HG03045 (cell line): ENCODE data around the gene RPL28.
"Not testable (repeated sequence)": the region's sequence is repeated elsewhere in the genome, so short reads cannot be mapped to it uniquely, and the experiment has no call there.

Experiments
- ATAC-seq: cut with Tn5 transposase; IDR thresholded peaks from one replicate; pipeline ENCODE4 v1.9.1; 2021; ENCODE audit warnings: mild to moderate bottlenecking, moderate library complexity; ENCODE audit not compliant: unreplicated experiment

The RPL28 gene

DNA sequence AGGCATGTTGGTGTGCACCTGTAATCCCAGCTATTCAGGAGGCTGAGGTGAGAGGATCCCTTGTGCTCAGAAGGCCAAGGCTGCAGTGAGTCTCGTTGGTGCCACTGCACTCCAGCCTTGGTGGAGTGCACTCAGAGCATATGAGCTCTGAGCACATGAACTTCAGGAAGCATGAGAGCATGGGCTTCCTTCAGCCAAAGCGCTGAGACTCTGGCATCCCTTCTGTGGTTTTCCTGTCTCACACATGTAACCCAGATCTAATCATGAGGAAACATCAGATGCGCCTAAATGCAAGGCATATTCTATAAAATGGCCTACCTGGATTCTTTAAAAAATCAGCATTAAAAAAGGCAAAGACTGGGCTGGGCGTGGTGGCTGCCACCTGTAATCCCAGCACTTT, 35.5 kb downstream of the RPL28 start:
- not testable (repeated sequence) for ATAC-seq

DNA sequence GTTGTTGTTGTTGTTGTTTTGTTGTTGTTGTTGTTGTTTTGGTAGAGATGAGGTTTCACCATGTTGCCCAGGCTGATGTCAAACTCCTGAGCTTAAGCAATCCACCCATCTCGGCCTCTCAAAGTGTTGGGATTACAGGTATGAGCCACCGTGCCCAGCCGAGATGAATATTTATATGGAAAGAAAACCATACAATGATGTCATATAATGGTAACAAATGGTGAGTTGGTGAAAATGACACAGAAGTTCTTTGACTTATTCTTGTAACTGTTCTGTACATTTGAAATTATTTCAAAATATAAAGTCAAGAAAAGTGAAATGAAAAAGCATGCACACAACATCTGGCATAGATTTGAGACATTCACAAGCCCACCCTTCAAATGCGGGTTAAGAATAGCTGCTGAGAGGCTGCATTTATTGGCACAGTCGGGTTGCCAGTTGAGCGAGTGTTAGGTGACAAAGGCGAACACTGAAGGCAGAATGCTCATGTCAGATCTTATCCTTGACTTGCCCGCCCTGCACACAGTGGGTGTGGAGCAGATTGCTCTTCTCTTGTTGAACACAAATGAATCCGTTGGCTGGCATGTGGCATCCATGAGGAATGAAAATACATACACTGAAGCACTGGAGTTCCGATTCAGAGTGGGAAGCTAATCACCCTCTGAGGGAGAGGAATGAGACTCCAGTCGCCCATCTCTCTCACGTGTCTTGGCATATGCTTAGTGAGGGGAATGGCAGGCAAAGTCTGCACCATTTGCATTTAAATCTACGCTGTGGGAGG, 37.7 kb downstream of the RPL28 start:
- no peak for ATAC-seq

DNA sequence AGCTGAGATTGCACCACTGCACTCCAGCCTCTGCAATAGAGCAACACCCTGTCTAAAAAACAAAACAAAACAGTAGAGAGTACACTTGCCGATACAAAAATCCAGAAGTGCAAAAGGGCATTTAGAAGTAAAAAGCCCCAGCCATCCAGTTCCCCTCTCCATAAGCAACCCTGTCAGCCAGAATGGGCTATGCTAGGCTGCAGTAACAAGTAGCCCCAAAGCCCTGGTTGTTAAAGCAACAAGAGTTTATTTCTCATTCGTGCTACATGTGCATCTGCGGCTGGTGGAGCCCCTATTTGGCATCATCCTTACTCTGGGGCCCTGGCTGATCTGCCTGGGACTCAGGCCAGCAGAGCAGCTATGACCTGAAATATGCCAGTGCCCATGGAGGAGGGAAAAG, 38.8 kb downstream of the RPL28 start:
- no peak for ATAC-seq

DNA sequence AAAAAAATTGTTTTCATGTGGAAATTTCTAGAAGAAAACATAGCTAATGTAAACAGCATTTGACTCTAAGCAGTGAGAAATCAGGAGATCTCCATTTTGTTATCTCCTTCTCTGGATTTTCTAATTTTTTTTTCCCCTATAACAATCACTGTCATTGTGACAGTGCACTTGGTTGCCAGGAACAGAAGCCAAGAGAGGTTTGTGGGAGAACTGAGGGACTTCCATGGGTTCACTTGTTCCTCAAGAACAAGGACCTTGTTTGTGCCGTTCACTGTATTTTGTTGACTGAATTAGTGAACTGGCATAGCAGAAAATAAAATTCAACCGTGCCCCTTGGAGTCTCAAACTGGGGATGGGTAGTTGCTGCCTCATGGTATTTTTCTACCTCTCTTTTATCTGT, 40.3 kb downstream of the RPL28 start:
- ATAC-seq, result no peak

DNA sequence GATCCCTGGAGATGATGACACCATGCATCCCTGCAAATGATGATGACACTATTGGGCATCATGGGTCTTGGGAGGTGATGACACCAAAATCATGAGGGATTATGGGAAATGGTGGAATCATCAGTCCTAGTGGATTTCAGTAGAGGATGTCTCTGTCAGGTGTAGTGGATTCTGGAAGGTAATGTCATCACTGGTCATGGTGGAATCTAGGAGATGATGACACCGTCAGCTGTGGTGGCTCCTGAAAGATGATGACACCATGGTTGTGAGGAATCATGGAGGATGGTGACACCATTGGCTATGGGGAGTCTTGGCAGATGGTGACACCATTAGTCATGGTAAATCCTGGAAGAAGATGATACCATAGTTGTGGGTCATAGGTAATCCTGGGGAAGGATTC, 45.5 kb downstream of the RPL28 start:
- ATAC-seq, result no peak

DNA sequence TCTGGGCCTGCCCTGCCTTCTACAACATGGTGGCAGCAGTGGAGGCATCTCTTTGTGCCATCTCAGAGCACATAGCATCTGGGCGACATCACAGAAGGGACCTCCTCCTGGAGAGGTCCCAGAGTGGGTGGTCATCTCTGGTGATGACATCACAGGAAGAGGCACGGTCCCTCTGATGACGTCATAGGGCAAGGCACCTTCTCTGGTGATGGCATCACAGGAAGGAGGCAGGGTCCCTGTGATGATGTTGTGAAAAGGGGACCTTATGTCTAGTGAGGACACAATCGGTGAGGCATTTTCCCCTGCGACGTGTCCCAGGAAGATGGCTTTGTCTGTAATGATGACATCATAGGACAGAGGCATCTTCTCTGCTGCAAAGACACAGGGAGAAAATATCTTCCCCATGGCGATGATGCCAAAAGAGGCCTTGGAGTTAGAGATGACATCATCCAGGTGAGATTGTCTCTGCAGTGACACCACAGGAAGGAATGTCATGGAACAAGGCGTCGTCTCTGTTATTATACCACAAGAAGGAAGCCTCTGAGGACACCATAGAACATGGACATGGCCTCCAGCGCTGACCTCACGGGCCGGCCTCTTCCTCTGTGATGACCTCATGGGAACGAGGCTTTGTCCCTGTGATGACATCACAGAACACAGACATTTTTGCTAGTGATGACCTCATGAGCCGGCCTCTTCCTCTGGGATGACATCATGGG, 46.7 kb downstream of the RPL28 start:
- no peak for ATAC-seq

DNA sequence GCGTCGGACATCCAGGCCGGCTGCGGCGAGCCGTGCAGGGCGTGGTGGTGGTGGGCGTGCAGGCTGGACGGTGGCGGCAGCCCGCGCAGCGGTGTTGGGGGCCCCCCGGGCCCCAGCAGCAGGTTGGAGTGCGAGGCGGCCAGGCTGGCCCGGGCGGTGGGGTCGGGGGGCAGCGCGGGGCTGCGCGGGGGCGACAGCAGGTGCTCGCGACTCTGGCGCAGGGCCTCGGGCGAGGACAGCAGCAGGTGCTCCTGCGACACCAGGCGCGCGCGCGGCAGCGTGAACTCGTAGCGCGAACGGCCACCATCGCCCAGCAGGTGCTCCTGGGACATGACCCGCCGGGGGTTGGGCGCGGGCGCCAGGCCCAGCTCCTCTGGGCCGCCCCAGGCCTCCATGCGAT, 47.6 kb downstream of the RPL28 start:
- no peak for ATAC-seq

DNA sequence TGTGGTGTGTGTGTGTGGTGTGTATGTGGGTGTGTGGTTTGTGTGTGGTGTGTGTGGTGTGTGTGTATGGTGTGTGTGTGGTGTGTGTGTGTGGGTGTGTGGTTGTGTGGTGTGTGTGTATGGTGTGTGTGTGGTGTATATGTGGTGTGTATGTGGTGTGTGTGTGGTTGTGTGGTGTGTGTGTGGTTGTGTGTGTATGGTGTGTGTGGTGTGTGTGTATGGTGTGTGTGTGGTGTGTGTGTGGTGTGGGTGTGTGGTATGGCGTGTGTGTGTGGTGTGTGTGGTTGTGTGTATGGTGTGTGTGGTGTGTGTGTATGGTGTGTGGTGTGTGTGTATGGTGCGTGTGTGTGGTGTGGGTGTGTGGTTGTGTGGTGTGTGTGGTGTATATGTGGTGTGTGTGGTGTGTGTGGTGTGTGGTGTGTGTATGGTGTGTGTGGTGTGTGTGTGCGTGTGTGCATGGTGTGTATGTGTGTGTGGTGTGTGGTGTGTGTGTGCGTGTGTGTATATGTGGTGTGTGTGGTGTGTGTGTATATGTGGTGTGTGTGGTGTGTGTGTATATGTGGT, 48.7 kb downstream of the RPL28 start:
- ATAC-seq, result no peak

DNA sequence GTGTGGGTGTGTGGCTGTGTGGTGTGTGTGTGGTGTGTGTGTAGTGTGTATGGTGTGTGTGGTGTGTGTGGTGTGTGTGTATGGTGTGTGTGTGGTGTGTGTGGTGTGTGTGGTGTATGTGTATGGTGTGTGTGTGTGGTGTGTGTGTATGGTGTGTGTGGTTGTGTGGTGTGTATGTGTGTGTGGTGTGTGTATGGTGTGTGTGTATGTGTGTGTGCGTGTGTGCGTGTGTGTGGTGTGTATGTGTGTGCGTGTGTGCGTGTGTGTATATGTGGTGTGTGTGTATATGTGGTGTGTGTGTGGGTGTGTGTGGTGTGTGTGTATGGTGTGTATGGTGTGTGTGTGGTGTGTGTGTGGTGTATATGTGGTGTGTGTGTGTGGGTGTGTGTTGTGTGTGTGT, 49.3 kb downstream of the RPL28 start:
- ATAC-seq, result no peak

DNA sequence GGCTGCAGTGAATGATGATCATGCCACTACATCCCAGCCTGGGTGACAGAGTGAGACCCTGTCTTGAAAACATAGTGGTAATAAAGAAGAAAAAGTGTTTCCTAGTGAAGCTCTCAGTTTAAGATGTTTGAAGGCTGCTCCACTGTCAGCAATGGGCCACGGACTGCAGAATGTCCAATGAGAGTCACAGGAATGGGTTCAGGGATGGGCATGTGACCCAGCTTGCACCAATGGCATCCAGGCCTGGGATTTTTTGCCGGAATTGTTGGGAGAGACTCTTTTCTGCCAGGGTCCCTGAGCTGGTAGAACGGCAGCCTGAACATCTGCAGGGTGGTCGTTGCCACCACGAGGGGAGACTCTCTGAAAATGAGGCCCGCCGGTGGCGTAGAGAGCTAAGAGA, 51.1 kb downstream of the RPL28 start:
- no peak for ATAC-seq

DNA sequence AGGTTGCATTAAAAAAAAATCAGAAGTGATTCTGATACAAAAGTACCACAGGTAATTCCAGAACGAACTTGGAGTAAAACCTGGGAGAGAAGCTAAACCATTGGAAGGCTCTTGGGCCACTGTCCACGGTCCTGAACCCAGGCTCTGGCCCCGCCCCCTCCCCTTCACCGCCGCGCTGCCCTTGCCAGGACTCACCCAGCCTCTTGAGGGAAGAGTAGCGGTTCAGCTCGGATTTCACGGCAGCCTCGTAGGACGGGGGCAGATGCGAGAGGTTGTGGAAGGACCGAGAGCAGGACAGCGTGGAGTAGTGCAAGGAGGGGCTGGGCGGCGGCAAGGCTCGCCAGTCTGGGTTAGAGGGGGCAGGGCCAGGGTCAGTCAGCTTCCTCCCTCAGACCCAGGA, 51.7 kb downstream of the RPL28 start:
- ATAC-seq, result no peak

DNA sequence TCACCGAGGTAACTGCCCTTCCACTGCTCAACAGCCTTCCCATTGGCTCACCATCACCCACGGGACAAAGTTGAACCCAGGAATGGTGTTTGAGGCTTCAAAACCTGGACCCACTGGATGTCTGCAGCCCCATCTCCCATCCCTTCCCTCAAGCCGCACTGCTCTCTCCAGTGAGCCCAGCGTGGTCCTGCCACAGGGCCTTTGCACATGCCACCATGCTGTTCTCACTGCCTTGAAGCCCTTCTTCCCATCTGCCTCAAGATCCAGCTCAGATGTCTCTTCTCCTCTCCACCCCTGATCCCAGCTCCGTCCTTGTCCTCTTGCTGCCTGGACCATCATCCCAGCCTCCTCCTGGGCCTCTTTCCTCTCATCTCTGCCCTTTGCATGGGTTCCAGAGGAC, 53.3 kb downstream of the RPL28 start:
- no peak for ATAC-seq

DNA sequence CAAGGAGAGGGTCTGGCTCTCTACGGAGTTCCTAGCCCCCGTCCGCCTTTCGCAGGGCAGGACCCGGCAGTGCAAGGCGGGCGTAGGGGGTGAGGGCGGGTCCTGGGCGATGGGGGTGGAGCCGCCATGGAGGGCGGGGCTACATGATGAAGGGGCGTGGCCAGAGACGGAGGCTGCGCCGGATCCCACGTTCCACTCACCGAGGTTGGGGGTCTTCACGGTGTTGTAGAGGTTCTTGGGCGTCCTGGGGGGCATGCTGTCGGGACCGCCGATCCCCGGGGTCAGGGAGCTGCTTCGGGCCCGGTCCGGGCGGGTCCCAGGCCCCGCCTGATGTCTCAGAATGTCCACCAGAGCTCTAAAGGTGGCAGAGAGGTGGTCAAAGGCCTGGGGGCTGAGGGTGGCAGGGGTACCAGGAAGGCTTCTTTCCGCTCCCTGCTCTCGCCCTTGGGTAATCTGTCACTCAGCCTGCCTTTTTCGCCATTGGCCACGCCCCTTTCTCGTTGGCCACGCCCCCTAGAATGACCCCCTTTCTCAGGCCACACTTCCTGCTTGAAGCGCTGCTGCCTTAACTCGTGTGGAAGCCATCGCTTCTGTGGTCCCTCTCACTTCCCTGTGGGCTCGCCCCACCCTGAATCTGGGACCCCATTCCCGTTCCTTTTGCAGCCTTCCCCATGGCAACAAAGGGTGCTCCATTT, 54.8 kb downstream of the RPL28 start:
- no peak for ATAC-seq

DNA sequence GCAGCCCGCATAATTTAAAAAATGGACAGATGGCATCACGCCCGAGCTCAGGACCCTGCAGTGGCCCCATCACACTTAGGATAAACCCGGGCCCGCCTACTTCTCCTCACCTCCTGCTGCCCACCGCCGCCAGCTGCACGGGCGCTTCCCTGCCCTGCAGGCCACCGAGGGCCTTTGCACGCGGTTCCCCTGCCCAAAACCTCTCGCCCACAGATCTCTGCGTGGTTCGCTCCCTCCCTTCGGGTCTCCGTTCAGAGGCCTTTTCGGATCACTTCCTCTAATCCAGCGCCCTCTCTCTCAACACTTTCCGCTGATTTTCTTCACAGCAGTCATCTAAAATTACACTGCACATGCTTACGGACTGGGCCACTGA, 55.6 kb downstream of the RPL28 start:
- no peak for ATAC-seq

DNA sequence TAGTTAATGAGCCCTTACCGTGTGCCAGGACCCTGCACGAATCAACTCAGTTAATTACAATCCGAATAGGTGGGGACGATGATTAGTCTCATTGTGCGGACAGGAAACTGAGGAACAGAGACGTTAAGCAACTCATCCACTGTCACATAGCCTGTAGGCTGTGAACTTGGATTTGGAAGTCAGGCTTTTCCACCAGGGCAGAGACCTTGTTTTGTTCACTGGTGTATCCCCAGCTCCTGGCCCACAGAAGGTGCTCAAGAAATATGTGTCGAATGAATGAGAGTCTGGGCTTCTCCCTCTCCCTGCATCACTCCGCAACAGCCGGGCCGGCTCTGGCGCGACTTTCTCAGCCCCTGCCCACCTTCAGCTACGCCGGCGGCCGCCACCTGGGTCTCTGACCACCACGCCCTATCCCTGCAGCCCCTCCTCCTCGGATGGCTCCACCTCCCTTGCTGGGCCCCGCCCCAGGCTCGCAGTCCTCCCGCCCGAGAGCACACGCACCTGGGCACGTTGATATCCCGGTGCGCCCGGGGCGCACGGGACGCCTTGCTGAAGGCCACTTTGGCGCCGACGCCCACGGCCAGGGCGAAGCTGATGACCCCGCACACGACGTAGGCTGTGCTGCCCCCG, 56.1 kb downstream of the RPL28 start:
- no peak for ATAC-seq

DNA sequence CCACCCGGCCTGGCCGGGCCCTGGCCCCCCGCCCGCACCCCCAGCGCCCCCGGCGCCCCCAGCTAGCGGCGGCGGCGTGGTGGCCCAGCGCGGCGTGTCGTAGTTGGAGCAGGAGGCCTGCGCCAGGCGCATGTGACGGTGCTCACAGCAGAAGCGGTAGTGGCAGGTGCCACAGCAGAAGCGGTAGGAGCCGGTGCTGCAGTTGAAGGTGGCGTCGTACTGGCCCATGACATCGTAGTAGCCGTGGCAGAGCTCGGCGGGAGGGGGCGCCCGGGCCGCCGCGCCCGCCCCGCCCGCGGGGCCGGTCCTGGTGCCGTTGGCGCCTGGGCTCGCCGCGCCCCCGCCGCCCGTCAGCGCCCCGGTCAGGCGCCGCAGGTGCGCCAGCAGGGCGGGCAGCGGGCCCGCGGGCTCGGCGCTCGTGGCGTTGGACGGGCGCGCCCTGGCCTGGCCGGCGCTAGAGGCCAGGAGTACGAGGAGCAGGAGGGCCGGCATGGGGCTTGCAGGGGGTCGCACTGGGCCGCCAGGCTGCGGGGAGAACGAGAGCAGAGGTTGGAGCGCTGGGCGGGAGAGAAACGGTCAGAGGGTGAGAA, 56.7 kb downstream of the RPL28 start:
- no peak for ATAC-seq

DNA sequence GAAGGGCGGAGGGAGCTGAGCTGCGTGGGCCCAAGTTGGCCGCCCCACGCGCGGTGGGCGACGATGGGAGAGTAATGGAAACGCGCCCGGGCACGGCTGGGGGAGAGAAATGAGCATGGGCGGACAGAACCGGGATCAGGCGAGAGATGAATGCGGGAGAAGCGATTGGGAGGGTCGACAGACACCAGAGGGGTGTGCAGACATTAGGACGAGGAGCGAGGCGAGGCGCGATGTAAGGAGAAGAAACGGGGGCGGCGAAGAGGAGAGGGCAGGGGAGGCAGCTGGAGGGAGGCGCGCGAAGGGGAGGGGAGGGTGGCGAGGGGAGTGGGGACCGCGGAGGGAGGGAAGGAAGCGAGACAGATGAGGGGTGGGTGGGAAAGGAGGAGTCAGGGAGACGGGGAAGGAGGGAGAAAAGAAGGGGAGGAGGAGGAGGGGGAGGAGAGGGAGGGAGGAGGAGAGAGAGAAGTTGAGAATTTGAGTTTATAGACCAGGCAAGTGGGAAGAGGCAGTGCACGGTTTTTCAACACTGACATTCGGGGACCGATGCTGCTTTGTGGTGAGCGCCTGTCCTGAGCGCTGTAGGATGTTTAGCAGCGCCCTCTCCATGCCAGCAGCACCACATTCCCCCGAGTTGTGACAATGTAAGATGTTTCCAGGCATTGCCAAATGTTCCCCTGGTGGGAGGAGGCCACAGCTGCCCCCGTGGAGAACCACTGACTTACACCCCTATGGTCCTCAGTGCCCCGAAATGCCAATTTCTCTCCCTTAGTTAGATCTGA, 57.5 kb downstream of the RPL28 start, which contains the start of gene SHISA7:
TSS of gene SHISA7 (minus strand) at position 256 of the 779 bp plus-strand sequence. CDS start 437 bp downstream, outside the sequence.
- no peak for ATAC-seq

DNA sequence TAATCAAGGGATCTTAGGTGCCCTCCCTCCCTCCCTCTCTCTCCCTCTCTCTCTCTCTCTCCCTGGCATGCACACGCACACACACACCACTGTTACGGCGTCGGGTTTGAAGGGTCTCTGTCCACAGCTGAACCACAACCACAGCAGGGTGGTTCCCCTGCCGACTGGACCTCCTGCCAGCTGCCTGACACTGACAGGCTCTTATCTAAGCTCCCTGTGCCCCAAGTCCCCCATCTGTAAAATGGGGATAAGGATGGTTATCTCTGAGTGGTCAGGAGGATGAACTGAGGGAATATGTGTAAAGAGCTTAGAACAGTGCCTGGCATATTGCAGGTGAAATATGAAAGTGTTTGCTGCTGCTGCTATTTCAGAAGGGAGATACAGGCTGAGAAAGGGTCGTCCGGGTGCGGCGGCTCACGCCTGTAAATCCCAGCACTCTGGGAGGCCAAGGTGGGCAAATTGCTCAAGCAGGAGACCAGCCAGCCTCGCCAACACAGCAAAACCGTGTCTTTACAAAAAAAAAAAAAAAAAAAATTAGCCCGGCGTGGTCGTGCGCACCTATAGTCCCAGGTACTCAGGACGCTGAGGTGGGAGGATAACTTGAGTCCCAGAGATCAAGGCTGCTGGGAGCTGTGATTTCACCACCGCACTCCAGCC, 58.2 kb downstream of the RPL28 start:
- ATAC-seq, result no peak

DNA sequence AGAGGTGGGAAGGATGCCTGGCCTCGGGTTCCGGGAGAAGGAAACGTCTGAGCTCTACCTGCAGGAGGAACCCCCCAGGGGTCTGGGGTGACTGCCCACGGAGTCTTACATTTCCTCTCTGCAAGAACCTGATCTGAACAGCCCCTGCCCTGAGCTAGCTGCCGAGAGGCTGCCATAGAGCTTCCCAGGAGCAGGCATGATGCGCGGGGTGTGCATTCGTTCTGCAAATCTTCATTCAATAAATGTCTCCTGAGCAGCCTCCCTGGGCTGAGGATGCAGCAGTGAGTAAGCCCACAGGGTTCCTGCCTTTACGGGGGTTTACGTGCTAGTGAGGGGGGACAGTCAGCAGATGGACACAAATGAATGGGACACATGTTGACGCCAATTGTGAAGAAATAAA, 58.9 kb downstream of the RPL28 start:
- no peak for ATAC-seq
